ENCODE data around the gene ATAD5.
A peak's percentile ranks its signal among the peaks of the same experiment; 100 is the strongest.
"Not testable (repeated sequence)": the region's sequence is repeated elsewhere in the genome, so short reads cannot be mapped to it uniquely, and the experiment has no call there.

Gene ATAD5

GRCh38 chr17:30812218-30813177 is 19.3 kb upstream of the ATAD5 start:
- Histone ChIP-seq H2BK5ac (ENCODE audit: low read depth, low read length, poor library complexity, severe bottlenecking) (no peak overlapping the region), H2AK5ac (ENCODE audit: low read length, severe bottlenecking) (no peak overlapping the region), H3K4me3 (ENCODE audit: insufficient read depth in 1 of 2, low read depth in 1 of 2, low read length in 2 of 2) (no peak overlapping the region), H2BK15ac (ENCODE audit: low read depth, poor library complexity, severe bottlenecking) (no peak overlapping the region), H3K36me3 (ENCODE audit: control insufficient read depth in 1 of 2, insufficient read depth in 2 of 2, low read depth in 1 of 2, low read length in 2 of 2) (peaks cover 2 to 9% of the 10 kb centered on the region in 2 experiments), H4K8ac (ENCODE audit: low read length) (no peak overlapping the region), H2AFZ (ENCODE audit: low read depth, low read length) (no peak overlapping the region), H3K27me3 (ENCODE audit: control insufficient read depth in 1 of 2, insufficient read depth in 1 of 2, low read length in 2 of 2) (no peaks in the 10 kb centered on the region), H3K9ac (ENCODE audit: low read length) (peak overlapping the region; percentile 26), H3K79me1 (replicated peaks; ENCODE audit: low read length, poor library complexity, severe bottlenecking) (peaks cover 14% of the 10 kb centered on the region), H3K14ac (ENCODE audit: low read length in 2 of 2) (no peak overlapping the region), H3K4ac (ENCODE audit: low read depth in 1 of 2, low read length in 2 of 2) (no peak overlapping the region), H3K27ac (ENCODE audit: low read length, poor library complexity, severe bottlenecking) (peak overlapping the region; percentile 33), H3K23ac (ENCODE audit: low read length in 2 of 2) (no peak overlapping the region), H2BK12ac (ENCODE audit: low read length in 2 of 2) (no peak overlapping the region), H3K18ac (ENCODE audit: low read depth in 1 of 2, low read length in 2 of 2) (no peak overlapping the region), H3K9me3 (ENCODE audit: control insufficient read depth, low read length) (no peaks in the 10 kb centered on the region), H2BK120ac (ENCODE audit: low read depth, low read length) (no peak overlapping the region), H3K4me2 (ENCODE audit: low read length, poor library complexity, severe bottlenecking) (no peak overlapping the region), H4K91ac (ENCODE audit: low read length) (no peak overlapping the region), H3K4me1 (ENCODE audit: control insufficient read depth, insufficient read depth, low read depth, low read length) (peaks cover 2% of the 10 kb centered on the region)
- WGBS = 98% methylated on average over 4 of the region's 5 CpGs
- DNase-seq = no peak

- not testable (repeated sequence) for H3K4me1 ChIP-seq (ENCODE audit: control insufficient read depth, insufficient read depth, low read depth, low read length); H3K14ac ChIP-seq (ENCODE audit: low read length in 2 of 2); H3K9ac ChIP-seq (ENCODE audit: low read length); H2AFZ ChIP-seq (ENCODE audit: low read depth, low read length); H4K8ac ChIP-seq (ENCODE audit: low read length); H3K4me2 ChIP-seq (ENCODE audit: low read length, poor library complexity, severe bottlenecking); H2BK12ac ChIP-seq (ENCODE audit: low read length in 2 of 2); H3K4me3 ChIP-seq (ENCODE audit: insufficient read depth in 1 of 2, low read depth in 1 of 2, low read length in 2 of 2); H3K4ac ChIP-seq (ENCODE audit: low read depth in 1 of 2, low read length in 2 of 2); H4K91ac ChIP-seq (ENCODE audit: low read length); DNase-seq; H2AK5ac ChIP-seq (ENCODE audit: low read length, severe bottlenecking); H3K9me3 ChIP-seq (ENCODE audit: control insufficient read depth, low read length); H3K27me3 ChIP-seq (ENCODE audit: control insufficient read depth in 1 of 2, insufficient read depth in 1 of 2, low read length in 2 of 2); H3K36me3 ChIP-seq (ENCODE audit: control insufficient read depth in 1 of 2, insufficient read depth in 2 of 2, low read depth in 1 of 2, low read length in 2 of 2); H3K27ac ChIP-seq (ENCODE audit: low read length, poor library complexity, severe bottlenecking); H2BK5ac ChIP-seq (ENCODE audit: low read depth, low read length, poor library complexity, severe bottlenecking); H2BK120ac ChIP-seq (ENCODE audit: low read depth, low read length); H3K23ac ChIP-seq (ENCODE audit: low read length in 2 of 2); H2BK15ac ChIP-seq (ENCODE audit: low read depth, poor library complexity, severe bottlenecking); H3K18ac ChIP-seq (ENCODE audit: low read depth in 1 of 2, low read length in 2 of 2)
- H3K79me1 ChIP-seq (replicated peaks; ENCODE audit: low read length, poor library complexity, severe bottlenecking) = peaks cover 15% of the 10 kb centered on the region
- 98% methylated on average over 9 of the region's 12 CpGs for WGBS
Observed at GRCh38 chr17:30814236-30814635, 17.5 kb upstream of the ATAD5 start.

GRCh38 chr17:30814860-30815259 is 16.9 kb upstream of the ATAD5 start:
- H3K27me3 ChIP-seq (ENCODE audit: control insufficient read depth in 1 of 2, insufficient read depth in 1 of 2, low read length in 2 of 2); H2BK15ac ChIP-seq (ENCODE audit: low read depth, poor library complexity, severe bottlenecking); H3K36me3 ChIP-seq (ENCODE audit: control insufficient read depth in 1 of 2, insufficient read depth in 2 of 2, low read depth in 1 of 2, low read length in 2 of 2); H4K91ac ChIP-seq (ENCODE audit: low read length); H3K4ac ChIP-seq (ENCODE audit: low read depth in 1 of 2, low read length in 2 of 2); H3K9me3 ChIP-seq (ENCODE audit: control insufficient read depth, low read length); H3K4me2 ChIP-seq (ENCODE audit: low read length, poor library complexity, severe bottlenecking); H3K4me3 ChIP-seq (ENCODE audit: insufficient read depth in 1 of 2, low read depth in 1 of 2, low read length in 2 of 2); H3K14ac ChIP-seq (ENCODE audit: low read length in 2 of 2); H4K8ac ChIP-seq (ENCODE audit: low read length); H2BK5ac ChIP-seq (ENCODE audit: low read depth, low read length, poor library complexity, severe bottlenecking); H3K9ac ChIP-seq (ENCODE audit: low read length); H3K23ac ChIP-seq (ENCODE audit: low read length in 2 of 2); H2BK120ac ChIP-seq (ENCODE audit: low read depth, low read length); H3K27ac ChIP-seq (ENCODE audit: low read length, poor library complexity, severe bottlenecking); H2BK12ac ChIP-seq (ENCODE audit: low read length in 2 of 2); H3K18ac ChIP-seq (ENCODE audit: low read depth in 1 of 2, low read length in 2 of 2); H2AFZ ChIP-seq (ENCODE audit: low read depth, low read length); H2AK5ac ChIP-seq (ENCODE audit: low read length, severe bottlenecking); H3K4me1 ChIP-seq (ENCODE audit: control insufficient read depth, insufficient read depth, low read depth, low read length): not testable (repeated sequence)
- WGBS = 99% methylated on average over 9 of the region's 9 CpGs
- H3K79me1 ChIP-seq (replicated peaks; ENCODE audit: low read length, poor library complexity, severe bottlenecking) = peaks cover 12% of the 10 kb centered on the region
- DNase-seq = peak; percentile 12

GRCh38 chr17:30816165-30816564 is 15.6 kb upstream of the ATAD5 start:
- Histone ChIP-seq H4K91ac (ENCODE audit: low read length) (no peak overlapping the region), H3K14ac (ENCODE audit: low read length in 2 of 2) (no peak overlapping the region), H3K9me3 (ENCODE audit: control insufficient read depth, low read length) (no peaks in the 10 kb centered on the region), H3K27ac (ENCODE audit: low read length, poor library complexity, severe bottlenecking) (no peak overlapping the region), H2BK12ac (ENCODE audit: low read length in 2 of 2) (no peak overlapping the region), H3K36me3 (ENCODE audit: control insufficient read depth in 1 of 2, insufficient read depth in 2 of 2, low read depth in 1 of 2, low read length in 2 of 2) (peaks cover 0 to 3% of the 10 kb centered on the region in 2 experiments), H2AFZ (ENCODE audit: low read depth, low read length) (no peak overlapping the region), H2BK15ac (ENCODE audit: low read depth, poor library complexity, severe bottlenecking) (no peak overlapping the region), H3K4me3 (ENCODE audit: insufficient read depth in 1 of 2, low read depth in 1 of 2, low read length in 2 of 2) (no peak overlapping the region), H3K27me3 (ENCODE audit: control insufficient read depth in 1 of 2, insufficient read depth in 1 of 2, low read length in 2 of 2) (no peaks in the 10 kb centered on the region), H2BK5ac (ENCODE audit: low read depth, low read length, poor library complexity, severe bottlenecking) (no peak overlapping the region), H3K4ac (ENCODE audit: low read depth in 1 of 2, low read length in 2 of 2) (no peak overlapping the region), H3K4me2 (ENCODE audit: low read length, poor library complexity, severe bottlenecking) (no peak overlapping the region), H2BK120ac (ENCODE audit: low read depth, low read length) (no peak overlapping the region), H2AK5ac (ENCODE audit: low read length, severe bottlenecking) (no peak overlapping the region), H3K9ac (ENCODE audit: low read length) (no peak overlapping the region), H3K23ac (ENCODE audit: low read length in 2 of 2) (no peak overlapping the region), H4K8ac (ENCODE audit: low read length) (no peak overlapping the region), H3K4me1 (ENCODE audit: control insufficient read depth, insufficient read depth, low read depth, low read length) (peaks cover 4% of the 10 kb centered on the region), H3K18ac (ENCODE audit: low read depth in 1 of 2, low read length in 2 of 2) (no peak overlapping the region), H3K79me1 (replicated peaks; ENCODE audit: low read length, poor library complexity, severe bottlenecking) (peaks cover 14% of the 10 kb centered on the region)
- WGBS = 100% methylated on average over 3 of the region's 7 CpGs
- DNase-seq = no peak

Data from mesenchymal stem cell (in vitro differentiated cells and primary cell).